HepG2 (cell line): Measurements from ENCODE around the gene ANKRD35. TPM values are rescaled to one million over a fixed set of nuclear protein-coding genes. Genes with fewer than 3 reads are reported as not detected.
A peak's percentile ranks its signal among the peaks of the same experiment; 100 is the strongest.

Source experiments
- AGO2 ChIP-seq: fragments of 200-400 bp; formaldehyde crosslinking; optimal IDR thresholded peaks from 2 replicates; pipeline ENCODE3; 2017; ENCODE audit warnings: mild to moderate bottlenecking, low read depth, low read length, moderate library complexity
- CERS6 ChIP-seq: sonication (generic); formaldehyde crosslinking; IDR thresholded peaks from 2 replicates; pipeline ENCODE4 v1.5.0; 2020; ENCODE audit warnings: missing genetic modification reagents
- KDM5A ChIP-seq: fragments of 200-600 bp; sonication (generic); IDR thresholded peaks from 2 replicates; pipeline ENCODE4 v1.7.0; 2018; ENCODE audit warnings: antibody characterized with exemption, mild to moderate bottlenecking, low read length, borderline replicate concordance
- KLF6 ChIP-seq: IDR thresholded peaks from 2 replicates; pipeline ENCODE4 v1.8.0; 2016; ENCODE audit warnings: missing biosample characterization, missing genetic modification reagents
- MAX ChIP-seq: IDR thresholded peaks from 2 replicates; pipeline ENCODE4 v1.6.1; 2012; ENCODE audit warnings: inconsistent platforms
- MAZ ChIP-seq, 2 experiments: sonication (generic) in 1 of 2; formaldehyde crosslinking in 1 of 2; IDR thresholded peaks; 2 replicates each; pipeline versions ENCODE4 v1.5.0 to v1.6.1; 2012 to 2020; ENCODE audit warnings: low read depth in 2 of 2, mild to moderate bottlenecking in 2 of 2, borderline replicate concordance in 1 of 2, improper control_type of control experiment in 1 of 2, low read length in 1 of 2, missing genetic modification reagents in 1 of 2, moderate library complexity in 1 of 2
- NFE2L2 ChIP-seq: fragments of 150-350 bp; IDR thresholded peaks from 2 replicates; pipeline ENCODE4 v1.6.1; 2014; ENCODE audit warnings: low read length
- NR1H2 ChIP-seq: sonication (generic); formaldehyde crosslinking; IDR thresholded peaks from 2 replicates; pipeline ENCODE4 v1.8.1; 2022; ENCODE audit warnings: low read depth, missing genetic modification reagents, borderline replicate concordance
- NR2F2 ChIP-seq: IDR thresholded peaks from 2 replicates; pipeline ENCODE4 v1.6.1; 2012; ENCODE audit warnings: low read depth, inconsistent platforms, borderline replicate concordance
- PHF20 ChIP-seq: sonication (generic); formaldehyde crosslinking; IDR thresholded peaks from 2 replicates; pipeline ENCODE4 v1.5.0; 2020; ENCODE audit warnings: mild to moderate bottlenecking, missing genetic modification reagents
- PHF5A ChIP-seq: IDR thresholded peaks from one replicate; pipeline ENCODE4 v1.6.1; 2018; ENCODE audit warnings: low read depth, missing genetic modification reagents; ENCODE audit not compliant: unreplicated experiment
- SAP130 ChIP-seq: IDR thresholded peaks from 2 replicates; pipeline ENCODE4 v1.6.1; 2016; ENCODE audit warnings: low read depth
- SCMH1 ChIP-seq: sonication (generic); formaldehyde crosslinking; IDR thresholded peaks from 2 replicates; pipeline ENCODE4 v1.9.0; 2021; ENCODE audit warnings: missing genetic modification reagents, mild to moderate bottlenecking, borderline replicate concordance
- SIN3A ChIP-seq: IDR thresholded peaks from 2 replicates; pipeline ENCODE4 v1.6.1; 2011; ENCODE audit warnings: low read depth, mild to moderate bottlenecking, control low read depth, low read length, borderline replicate concordance
- SRSF1 ChIP-seq: fragments of 200-400 bp; formaldehyde crosslinking; optimal IDR thresholded peaks from 2 replicates; pipeline ENCODE3; 2017; ENCODE audit warnings: mild to moderate bottlenecking, low read depth, low read length, moderate library complexity
- TFDP1 ChIP-seq: IDR thresholded peaks from 2 replicates; pipeline ENCODE4 v1.6.1; 2016; ENCODE audit warnings: missing compliant biosample characterization, missing genetic modification reagents, borderline replicate concordance
- TP53 ChIP-seq: sonication (generic); formaldehyde crosslinking; conservative IDR thresholded peaks from 2 replicates; pipeline ENCODE4 v1.4.0; 2020; ENCODE audit warnings: missing genetic modification reagents
- ZBTB38 ChIP-seq: sonication (generic); formaldehyde crosslinking; IDR thresholded peaks from 2 replicates; pipeline ENCODE4 v1.5.1; 2020; ENCODE audit warnings: mild to moderate bottlenecking, missing genetic modification reagents
- ZBTB8A ChIP-seq: sonication (generic); formaldehyde crosslinking; IDR thresholded peaks from 2 replicates; pipeline ENCODE4 v1.4.0; 2020; ENCODE audit warnings: mild to moderate bottlenecking, low read depth, missing genetic modification reagents, borderline replicate concordance
- ZFP36 ChIP-seq: fragments of 150-350 bp; IDR thresholded peaks from 2 replicates; pipeline ENCODE4 v1.6.1; 2018; ENCODE audit warnings: borderline replicate concordance, low read length, low read depth; ENCODE audit not compliant: partially characterized antibody
- ZNF17 ChIP-seq: sonication (generic); formaldehyde crosslinking; IDR thresholded peaks from 2 replicates; pipeline ENCODE4 v1.5.0; 2020; ENCODE audit warnings: mild to moderate bottlenecking, missing genetic modification reagents
- ZNF280B ChIP-seq: sonication (generic); formaldehyde crosslinking; IDR thresholded peaks from 2 replicates; pipeline ENCODE4 v1.5.0; 2020; ENCODE audit warnings: missing genetic modification reagents, mild to moderate bottlenecking, borderline replicate concordance
- ZNF33B ChIP-seq: sonication (generic); formaldehyde crosslinking; IDR thresholded peaks from 2 replicates; pipeline ENCODE4 v1.5.1; 2020; ENCODE audit warnings: mild to moderate bottlenecking, missing genetic modification reagents
- ZNF598 ChIP-seq: sonication (generic); formaldehyde crosslinking; IDR thresholded peaks from 2 replicates; pipeline ENCODE4 v1.5.1; 2020; ENCODE audit warnings: mild to moderate bottlenecking, missing genetic modification reagents, borderline replicate concordance
- ZNF629 ChIP-seq: sonication (generic); formaldehyde crosslinking; conservative IDR thresholded peaks from 2 replicates; pipeline ENCODE4 v1.5.0; 2020; ENCODE audit warnings: missing genetic modification reagents
- ZNF776 ChIP-seq: sonication (generic); formaldehyde crosslinking; IDR thresholded peaks from 2 replicates; pipeline ENCODE4 v1.4.0; 2020; ENCODE audit warnings: mild to moderate bottlenecking, missing genetic modification reagents
- polyA plus RNA-seq, 8 experiments: library from polyadenylated mRNA; depleted of rRNA in 3 of 8; stranded (reverse) in 7 of 8; unstranded in 1 of 8; fragments of >200 nt; fragmentation: Illumina TruSeq in 4 of 8; extraction: Trizol in 4 of 8; gene quantifications; 2 replicates each; pipeline versions ENCODE4 v1.2.1 to v1.2.3, GENCODE V29; 2011 to 2016; ENCODE audit warnings: low read depth in 4 of 8, missing spikeins in 1 of 8, mixed read lengths in 1 of 8; ENCODE audit not compliant: insufficient read depth in 1 of 8
- total RNA-seq, 5 experiments: library from RNA; depleted of rRNA; stranded (reverse); fragments of >200 nt; fragmentation: Illumina TruSeq; extraction: Trizol; gene quantifications; 2 replicates each; pipeline ENCODE4 v1.2.3, GENCODE V29; 2016; ENCODE audit warnings: low read depth in 1 of 5

Gene ANKRD35
- total and polyA plus RNA-seq, 2 of the 13 experiments (the other 11 are each of a cell fraction or from before 2014, with no cell fraction given): 0.02 TPM; not detected in 1

- TF ChIP-seq ZNF33B: no peak
- TF ChIP-seq NR2F2: no peak
- peak; percentile 76 for TF ChIP-seq PHF20
- peak; percentile 43; the same call in 1 of the 2 replicates for TF ChIP-seq TFDP1 (CRISPR knock-in tag)
- TF ChIP-seq KLF6 (CRISPR knock-in tag): no peak
- TF ChIP-seq PHF5A (CRISPR knock-in tag): no peak
- TF ChIP-seq KDM5A: peak; percentile 89
- TF ChIP-seq NR1H2 (CRISPR knock-in tag): no peak
- no peak for TF ChIP-seq TP53
- peak; percentile 60; the same call in 1 of the 2 replicates for TF ChIP-seq SIN3A
- peak; percentile 66; the same call in 1 of the 2 replicates for TF ChIP-seq MAX
- 0 out of 2 replicates have a peak, but pooled peaks have one; percentile 35 for TF ChIP-seq MAZ (IDR thresholded peaks at IDR 0.05; ENCODE audit: borderline replicate concordance, low read depth, low read length)
- TF ChIP-seq MAZ (CRISPR knock-in tag; IDR thresholded peaks at IDR 0.05; ENCODE audit: low read depth): 0 out of 2 replicates have a peak, but pooled peaks have one; percentile 34
- no peak for TF ChIP-seq SRSF1
- no peak for TF ChIP-seq ZFP36
- peak; percentile 29; the same call in 1 of the 2 replicates for TF ChIP-seq ZNF776 (CRISPR knock-in tag)
- peak; percentile 39; the same call in 1 of the 2 replicates for TF ChIP-seq ZNF598 (CRISPR knock-in tag)
- TF ChIP-seq CERS6 (CRISPR knock-in tag): no peak
- TF ChIP-seq ZBTB38 (CRISPR knock-in tag): no peak
- TF ChIP-seq SAP130 (CRISPR knock-in tag): peak; percentile 87
- TF ChIP-seq AGO2: peak; percentile 17
- no peak for TF ChIP-seq SCMH1 (CRISPR knock-in tag)
- no peak for TF ChIP-seq ZNF629 (CRISPR knock-in tag)
- no peak for TF ChIP-seq ZBTB8A (CRISPR knock-in tag)
- TF ChIP-seq ZNF17 (CRISPR knock-in tag): no peak
- no peak for TF ChIP-seq NFE2L2
- TF ChIP-seq ZNF280B (CRISPR knock-in tag): no peak
Measured at GRCh38 chr1:145918144-145918991, 32.7 kb upstream of the ANKRD35 start, which contains the start of gene PEX11B (continued).
